ENCODE measurements around the gene FOXJ1. TPM values are rescaled to one million over a fixed set of nuclear protein-coding genes. Genes with fewer than 3 reads are reported as not detected.

FOXJ1 gene
- total RNA-seq, 2 donors from 2014 or later = 1.3 to 2.1 TPM

GRCh38 chr17:76095943-76096342 lies 45.1 kb downstream of the FOXJ1 start:
- Mint-ChIP-seq H3K36me3 (ENCODE audit: low read depth) (peaks cover 3% of the 10 kb centered on the region), H3K4me3 (no peak overlapping the region), H3K27me3 (no peaks in the 10 kb centered on the region), H3K27ac (peak overlapping the region; percentile 37), H3K4me1 (peaks cover 3% of the 10 kb centered on the region)
- ATAC-seq (no peak), DNase-seq (no peak)
- no peaks in the 10 kb centered on the region for H3K9me3 ChIP-seq (ENCODE audit: control insufficient read depth, low read length, poor library complexity, severe bottlenecking)

GRCh38 chr17:76094046-76094445 lies 47.0 kb downstream of the FOXJ1 start:
- no peaks in the 10 kb centered on the region for H3K36me3 Mint-ChIP-seq (ENCODE audit: low read depth)
- no peak for ATAC-seq
- no peaks in the 10 kb centered on the region for H3K9me3 ChIP-seq (ENCODE audit: control insufficient read depth, low read length, poor library complexity, severe bottlenecking)
- H3K27ac Mint-ChIP-seq = no peak overlapping the region
- DNase-seq = no peak
- H3K4me3 Mint-ChIP-seq = no peak overlapping the region
- no peaks in the 10 kb centered on the region for H3K27me3 Mint-ChIP-seq
- H3K4me1 Mint-ChIP-seq = no peaks in the 10 kb centered on the region

- Mint-ChIP-seq H3K27me3 (no peaks in the 10 kb centered on the region), H3K4me1 (no peaks in the 10 kb centered on the region), H3K27ac (no peak overlapping the region), H3K4me3 (no peak overlapping the region), H3K36me3 (ENCODE audit: low read depth) (peaks cover 2% of the 10 kb centered on the region)
- no peak for ATAC-seq
- no peaks in the 10 kb centered on the region for H3K9me3 ChIP-seq (ENCODE audit: control insufficient read depth, low read length, poor library complexity, severe bottlenecking)
- DNase-seq = no peak
Measured at GRCh38 chr17:76092526-76093413, 48.3 kb downstream of the FOXJ1 start.

GRCh38 chr17:76091526-76092286 lies 49.3 kb downstream of the FOXJ1 start:
- peak; percentile 64 for ATAC-seq
- H3K36me3 Mint-ChIP-seq (ENCODE audit: low read depth) = peaks cover 2% of the 10 kb centered on the region
- no peak for DNase-seq
- H3K9me3 ChIP-seq (ENCODE audit: control insufficient read depth, low read length, poor library complexity, severe bottlenecking) = no peaks in the 10 kb centered on the region
- H3K27me3 Mint-ChIP-seq = no peaks in the 10 kb centered on the region
- peak overlapping the region; percentile 31 for H3K4me3 Mint-ChIP-seq
- peak overlapping the region; percentile 72 for H3K27ac Mint-ChIP-seq
- no peaks in the 10 kb centered on the region for H3K4me1 Mint-ChIP-seq

- no peak for ATAC-seq
- Mint-ChIP-seq H3K4me1 (no peaks in the 10 kb centered on the region), H3K36me3 (ENCODE audit: low read depth) (peaks cover 2% of the 10 kb centered on the region), H3K27ac (no peak overlapping the region), H3K27me3 (no peaks in the 10 kb centered on the region), H3K4me3 (no peak overlapping the region)
- no peak for DNase-seq
- H3K9me3 ChIP-seq (ENCODE audit: control insufficient read depth, low read length, poor library complexity, severe bottlenecking) = no peaks in the 10 kb centered on the region
Measured at GRCh38 chr17:76090517-76091129, 50.4 kb downstream of the FOXJ1 start.

DNA sequence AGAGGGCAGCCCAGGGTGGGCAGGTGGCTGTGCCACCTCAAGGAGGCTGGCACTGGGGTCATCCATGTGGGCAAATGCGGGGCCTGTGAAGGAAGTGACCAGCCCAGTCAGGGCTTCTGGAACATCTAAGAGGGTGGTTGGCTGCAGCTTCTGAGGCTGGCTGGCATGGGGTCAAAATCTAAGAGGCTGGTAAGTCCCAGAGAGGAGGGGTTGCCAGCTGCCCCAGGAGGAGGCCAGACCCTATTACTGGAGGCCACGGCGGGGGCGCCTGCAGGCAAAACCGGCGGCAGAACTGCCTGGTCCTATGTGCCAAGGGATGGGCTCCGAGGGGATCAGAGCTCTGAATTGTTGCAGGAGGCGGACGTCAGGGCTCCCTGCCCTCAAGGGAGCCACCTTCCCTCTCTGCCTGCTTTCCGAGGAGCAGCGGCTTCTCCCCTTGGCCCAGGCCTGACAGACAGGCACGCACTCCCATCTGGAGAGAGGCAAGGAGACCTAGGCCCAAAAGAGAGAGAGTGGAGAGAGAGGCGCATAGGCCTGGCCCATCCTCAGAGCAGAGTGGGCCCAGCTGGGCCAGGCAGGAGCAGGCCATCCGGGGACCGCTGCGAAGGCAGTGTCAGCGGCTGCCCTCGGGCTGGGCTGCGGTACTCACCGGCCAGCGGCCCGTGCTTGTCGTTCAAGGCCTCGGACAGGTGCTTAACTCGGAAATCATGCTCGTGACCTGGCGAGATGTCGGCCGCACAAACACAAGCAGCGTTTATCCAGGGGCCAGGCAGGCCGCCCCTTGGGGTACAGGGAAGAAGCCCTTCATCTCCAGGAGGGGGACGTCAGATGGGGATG lies 51.1 kb downstream of the FOXJ1 start:
- Mint-ChIP-seq H3K27ac (peak overlapping the region; percentile 53), H3K27me3 (no peaks in the 10 kb centered on the region), H3K4me1 (no peaks in the 10 kb centered on the region)

GRCh38 chr17:76088868-76089576 lies 52.0 kb downstream of the FOXJ1 start:
- Mint-ChIP-seq H3K4me1 (no peaks in the 10 kb centered on the region), H3K36me3 (ENCODE audit: low read depth) (peaks cover 2% of the 10 kb centered on the region), H3K27ac (no peak overlapping the region), H3K27me3 (no peaks in the 10 kb centered on the region), H3K4me3 (no peak overlapping the region)
- H3K9me3 ChIP-seq (ENCODE audit: control insufficient read depth, low read length, poor library complexity, severe bottlenecking) = no peaks in the 10 kb centered on the region
- DNase-seq = no peak
- no peak for ATAC-seq

More for the DNA sequence above, 51.1 kb downstream of the FOXJ1 start:
- Mint-ChIP-seq H3K4me3 (no peak overlapping the region), H3K36me3 (ENCODE audit: low read depth) (peaks cover 2% of the 10 kb centered on the region)
- H3K9me3 ChIP-seq (ENCODE audit: control insufficient read depth, low read length, poor library complexity, severe bottlenecking) = no peaks in the 10 kb centered on the region
- no peak for DNase-seq
- no peak for ATAC-seq

- no peaks in the 10 kb centered on the region for H3K27me3 Mint-ChIP-seq
- H3K4me3 Mint-ChIP-seq = no peak overlapping the region
- DNase-seq = no peak
- no peaks in the 10 kb centered on the region for H3K9me3 ChIP-seq (ENCODE audit: control insufficient read depth, low read length, poor library complexity, severe bottlenecking)
- H3K36me3 Mint-ChIP-seq (ENCODE audit: low read depth) = peaks cover 2% of the 10 kb centered on the region
- H3K27ac Mint-ChIP-seq = no peak overlapping the region
- no peak for ATAC-seq
- no peaks in the 10 kb centered on the region for H3K4me1 Mint-ChIP-seq
Measured at GRCh38 chr17:76088041-76088867, 52.8 kb downstream of the FOXJ1 start.

DNA sequence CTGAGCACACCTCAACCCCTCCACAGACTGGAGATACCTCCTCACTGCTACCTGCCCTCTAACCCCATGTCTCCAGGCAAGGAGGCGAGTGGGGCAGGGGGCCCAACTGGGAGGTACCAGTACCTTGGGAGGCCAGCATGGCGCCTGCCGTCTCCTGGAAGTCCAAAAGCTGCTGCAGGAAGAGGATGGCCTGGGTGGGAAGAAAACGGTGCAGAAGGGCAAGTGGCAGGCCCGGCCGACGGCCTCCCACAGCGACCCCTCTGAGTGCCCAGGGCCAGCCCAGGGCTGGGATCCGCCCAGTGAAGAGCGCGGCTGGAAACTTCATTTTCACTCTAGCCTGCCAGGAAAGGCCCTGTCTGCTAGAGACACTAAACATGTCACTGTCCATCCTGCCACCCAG lies 53.5 kb downstream of the FOXJ1 start:
- ATAC-seq (no peak), DNase-seq (no peak)
- Mint-ChIP-seq H3K36me3 (ENCODE audit: low read depth) (peaks cover 2% of the 10 kb centered on the region), H3K4me1 (no peaks in the 10 kb centered on the region), H3K27ac (no peak overlapping the region), H3K27me3 (no peaks in the 10 kb centered on the region), H3K4me3 (no peak overlapping the region)
- no peaks in the 10 kb centered on the region for H3K9me3 ChIP-seq (ENCODE audit: control insufficient read depth, low read length, poor library complexity, severe bottlenecking)

- H3K9me3 ChIP-seq (ENCODE audit: control insufficient read depth, low read length, poor library complexity, severe bottlenecking) = no peaks in the 10 kb centered on the region
- DNase-seq = no peak
- no peak overlapping the region for H3K4me3 Mint-ChIP-seq
- no peaks in the 10 kb centered on the region for H3K27me3 Mint-ChIP-seq
- peaks cover 2% of the 10 kb centered on the region for H3K36me3 Mint-ChIP-seq (ENCODE audit: low read depth)
- ATAC-seq = no peak
- H3K27ac Mint-ChIP-seq = no peak overlapping the region
- no peaks in the 10 kb centered on the region for H3K4me1 Mint-ChIP-seq
Measured at GRCh38 chr17:76086384-76086783, 54.7 kb downstream of the FOXJ1 start.

Data from T-helper 17 cell (primary cell).